ENCODE measurements around the gene TNFAIP8. TPM values are rescaled to one million over a fixed set of nuclear protein-coding genes. Genes with fewer than 3 reads are reported as not detected.

The TNFAIP8 gene
- total and polyA plus RNA-seq, 7 donors, result 0.73 to 2.5 (median 1.6) TPM

GRCh38 chr5:119400245-119400644 lies 44.4 kb downstream of the TNFAIP8 start:
- H3K9me3 ChIP-seq, result no peaks in the 10 kb centered on the region
- no peaks in the 10 kb centered on the region for H3K27me3 ChIP-seq (ENCODE audit: insufficient read depth in 3 of 3, low read length in 2 of 3)
- TF ChIP-seq CTCF (IDR thresholded peaks at IDR 0.05), result no peak
- DNase-seq (no peak), ATAC-seq (no peak)
- WGBS, 3 donors, result 60 to 64% (median 64%) methylated on average over 2 of the region's 2 CpGs
- intact Hi-C loops (cut with DNase I), result loop anchor here in 1 of 2 donors (10.0 kb wide), 1 partner anchor 125 kb away; no protein-coding TSS in a partner anchor
- H3K4me3 ChIP-seq, result no peak overlapping the region
- no peaks in the 10 kb centered on the region for H3K36me3 ChIP-seq (ENCODE audit: insufficient read depth in 1 of 2, low read depth in 1 of 2)
- no peaks in the 10 kb centered on the region for H3K4me1 ChIP-seq
- H3K27ac ChIP-seq, result no peak overlapping the region

DNA sequence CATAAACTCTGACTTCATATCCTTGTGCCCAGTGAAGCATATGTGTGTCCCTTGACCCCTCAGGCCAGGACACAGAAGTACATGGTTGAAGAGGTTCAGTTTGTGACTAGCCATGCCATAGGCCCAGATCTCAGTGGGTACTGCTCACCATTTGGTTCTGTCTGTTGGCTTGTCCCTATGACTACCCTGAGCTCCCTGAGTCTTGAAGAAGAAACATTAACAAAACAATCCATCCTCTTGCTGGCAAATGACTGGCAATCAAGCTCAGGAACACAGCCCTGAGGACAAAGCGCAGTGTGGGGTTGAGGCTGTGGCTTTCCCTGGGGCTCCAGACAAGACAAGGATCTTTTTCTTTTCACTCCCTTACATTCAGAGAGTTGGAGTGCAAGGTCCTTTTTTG lies 46.3 kb downstream of the TNFAIP8 start:
- no peak for TF ChIP-seq CTCF (IDR thresholded peaks at IDR 0.05)
- Histone ChIP-seq H3K4me3 (no peak overlapping the region), H3K27me3 (ENCODE audit: insufficient read depth in 3 of 3, low read length in 2 of 3) (no peaks in the 10 kb centered on the region), H3K4me1 (no peaks in the 10 kb centered on the region), H3K36me3 (ENCODE audit: insufficient read depth in 1 of 2, low read depth in 1 of 2) (no peaks in the 10 kb centered on the region), H3K27ac (no peak overlapping the region), H3K9me3 (no peaks in the 10 kb centered on the region)
- ATAC-seq, result no peak
- intact Hi-C loops (cut with DNase I), result loop anchor here in 1 of 2 donors (10.0 kb wide), 1 partner anchor 127 kb away; no protein-coding TSS in a partner anchor
- WGBS, 3 donors, result 91 to 100% (median 100%) methylated on average over 1 of the region's 1 CpG
- no peak for DNase-seq

DNA sequence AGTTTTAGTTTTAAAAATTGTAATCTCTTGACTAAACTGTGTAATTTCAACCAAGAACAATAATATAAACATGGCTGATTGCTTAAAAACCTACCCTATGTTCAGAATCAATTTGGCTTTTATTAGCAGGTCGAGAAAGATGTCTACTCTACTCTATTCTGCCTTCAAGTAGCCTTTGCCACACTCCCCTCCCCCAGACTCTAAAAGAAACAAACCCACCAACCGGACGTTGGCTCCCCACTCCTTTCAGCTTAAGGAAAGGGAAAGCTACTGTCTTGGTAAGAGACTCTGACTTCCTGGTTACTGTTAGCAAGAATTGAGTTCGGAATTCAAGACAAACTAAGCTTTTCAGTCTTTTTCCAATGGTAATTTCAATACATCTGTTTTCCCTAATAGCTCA lies 46.7 kb downstream of the TNFAIP8 start:
- DNase-seq, result no peak

DNA sequence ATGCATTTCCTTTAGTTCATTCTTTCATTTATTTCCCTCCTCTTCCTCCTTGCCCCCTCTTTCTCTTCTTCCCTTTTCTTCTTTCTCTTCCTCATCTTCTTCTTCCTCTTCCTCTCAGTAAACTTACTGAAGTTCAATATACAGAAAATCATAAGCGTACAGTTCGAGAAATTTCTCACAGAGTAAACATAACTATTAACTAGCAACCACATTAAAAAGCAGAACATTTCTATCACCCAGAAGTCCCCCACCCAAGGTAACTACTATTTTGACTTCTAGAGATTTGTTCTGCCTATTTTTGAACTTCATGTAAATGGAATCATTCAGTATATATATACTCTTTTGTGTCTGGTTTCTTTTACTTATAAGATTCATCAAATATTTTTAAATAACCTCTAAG lies 48.2 kb downstream of the TNFAIP8 start:
- intact Hi-C loops (cut with DNase I), result loop anchor here in 1 of 2 donors (10.0 kb wide), 1 partner anchor 129 kb away; no protein-coding TSS in a partner anchor
- Histone ChIP-seq H3K4me1 (no peaks in the 10 kb centered on the region), H3K9me3 (no peaks in the 10 kb centered on the region), H3K4me3 (no peak overlapping the region), H3K27me3 (ENCODE audit: insufficient read depth in 3 of 3, low read length in 2 of 3) (no peaks in the 10 kb centered on the region), H3K27ac (no peak overlapping the region), H3K36me3 (ENCODE audit: insufficient read depth in 1 of 2, low read depth in 1 of 2) (no peaks in the 10 kb centered on the region)
- DNase-seq (no peak), ATAC-seq (no peak)
- WGBS, 3 donors, result 94 to 97% (median 95%) methylated on average over 2 of the region's 2 CpGs
- no peak for TF ChIP-seq CTCF (IDR thresholded peaks at IDR 0.05)

More for the DNA sequence above, 46.7 kb downstream of the TNFAIP8 start:
- Histone ChIP-seq H3K4me3 (no peak overlapping the region), H3K4me1 (no peaks in the 10 kb centered on the region), H3K27me3 (ENCODE audit: insufficient read depth in 3 of 3, low read length in 2 of 3) (no peaks in the 10 kb centered on the region), H3K27ac (no peak overlapping the region), H3K36me3 (ENCODE audit: insufficient read depth in 1 of 2, low read depth in 1 of 2) (no peaks in the 10 kb centered on the region), H3K9me3 (no peaks in the 10 kb centered on the region)
- TF ChIP-seq CTCF (IDR thresholded peaks at IDR 0.05), result no peak
- 64 to 69% (median 65%) methylated on average over 4 of the region's 4 CpGs for WGBS, 3 donors
- no peak for ATAC-seq
- intact Hi-C loops (cut with DNase I), result loop anchor here in 1 of 2 donors (10.0 kb wide), 1 partner anchor 128 kb away; no protein-coding TSS in a partner anchor

GRCh38 chr5:119405419-119405818 lies 49.6 kb downstream of the TNFAIP8 start:
- H3K36me3 ChIP-seq (ENCODE audit: insufficient read depth in 1 of 2, low read depth in 1 of 2), result no peaks in the 10 kb centered on the region
- no peak overlapping the region for H3K4me3 ChIP-seq
- H3K9me3 ChIP-seq, result no peaks in the 10 kb centered on the region
- WGBS, 3 donors, result 65 to 78% (median 71%) methylated on average over 4 of the region's 4 CpGs
- intact Hi-C loops (cut with DNase I), result loop anchor here in 1 of 2 donors (10.0 kb wide), 1 partner anchor 131 kb away; no protein-coding TSS in a partner anchor
- no peaks in the 10 kb centered on the region for H3K4me1 ChIP-seq
- DNase-seq (no peak), ATAC-seq (no peak)
- no peaks in the 10 kb centered on the region for H3K27me3 ChIP-seq (ENCODE audit: insufficient read depth in 3 of 3, low read length in 2 of 3)
- H3K27ac ChIP-seq, result no peak overlapping the region
- no peak for TF ChIP-seq CTCF (IDR thresholded peaks at IDR 0.05)
